NCI-H1092 (cell line): ENCODE measurements around the gene MYO3B.

Source experiments
- DNase-seq: peaks from one replicate; lab custom pipeline; 2025; lab: John Stamatoyannopoulos, UW

The MYO3B gene

GRCh38 chr2:170369228-170369627, 191.3 kb downstream of the MYO3B start:
- no peak for DNase-seq

GRCh38 chr2:170369894-170370293, 191.9 kb downstream of the MYO3B start:
- no peak for DNase-seq

GRCh38 chr2:170371231-170371998, 193.5 kb downstream of the MYO3B start:
- DNase-seq, result no peak

GRCh38 chr2:170375192-170375591, 197.2 kb downstream of the MYO3B start:
- DNase-seq, result no peak

- no peak for DNase-seq
Measured at GRCh38 chr2:170377500-170378207, 199.7 kb downstream of the MYO3B start.

GRCh38 chr2:170380267-170380666, 202.3 kb downstream of the MYO3B start:
- DNase-seq, result no peak

GRCh38 chr2:170381678-170382077, 203.7 kb downstream of the MYO3B start:
- no peak for DNase-seq

- DNase-seq, result no peak
Measured at GRCh38 chr2:170386554-170386953, 208.6 kb downstream of the MYO3B start.

- DNase-seq, result no peak
Measured at GRCh38 chr2:170391018-170391417, 213.1 kb downstream of the MYO3B start.

GRCh38 chr2:170391697-170392096, 213.8 kb downstream of the MYO3B start:
- no peak for DNase-seq

GRCh38 chr2:170393861-170394498, 216.0 kb downstream of the MYO3B start:
- no peak for DNase-seq

- DNase-seq, result no peak
Measured at GRCh38 chr2:170394641-170395387, 216.9 kb downstream of the MYO3B start.

- no peak for DNase-seq
Measured at GRCh38 chr2:170396799-170397459, 219.0 kb downstream of the MYO3B start.

- no peak for DNase-seq
Measured at GRCh38 chr2:170401187-170401586, 223.2 kb downstream of the MYO3B start.

- DNase-seq, result no peak
Measured at GRCh38 chr2:170404846-170405245, 226.9 kb downstream of the MYO3B start.

GRCh38 chr2:170405326-170405725, 227.4 kb downstream of the MYO3B start:
- DNase-seq, result no peak

- no peak for DNase-seq
Measured at GRCh38 chr2:170408461-170409163, 230.7 kb downstream of the MYO3B start.

- peak; percentile 73 for DNase-seq
Measured at GRCh38 chr2:170409164-170409535, 231.2 kb downstream of the MYO3B start.

- DNase-seq, result no peak
Measured at GRCh38 chr2:170411660-170412059, 233.7 kb downstream of the MYO3B start.

GRCh38 chr2:170420961-170421687, 243.2 kb downstream of the MYO3B start:
- no peak for DNase-seq
